ENCODE data around the gene PTTG1IP. TPM values are rescaled to one million over a fixed set of nuclear protein-coding genes. Genes with fewer than 3 reads are reported as not detected.

Gene PTTG1IP
- total and polyA plus RNA-seq, 2 donors from 2014 or later, result 187 to 378 TPM

DNA sequence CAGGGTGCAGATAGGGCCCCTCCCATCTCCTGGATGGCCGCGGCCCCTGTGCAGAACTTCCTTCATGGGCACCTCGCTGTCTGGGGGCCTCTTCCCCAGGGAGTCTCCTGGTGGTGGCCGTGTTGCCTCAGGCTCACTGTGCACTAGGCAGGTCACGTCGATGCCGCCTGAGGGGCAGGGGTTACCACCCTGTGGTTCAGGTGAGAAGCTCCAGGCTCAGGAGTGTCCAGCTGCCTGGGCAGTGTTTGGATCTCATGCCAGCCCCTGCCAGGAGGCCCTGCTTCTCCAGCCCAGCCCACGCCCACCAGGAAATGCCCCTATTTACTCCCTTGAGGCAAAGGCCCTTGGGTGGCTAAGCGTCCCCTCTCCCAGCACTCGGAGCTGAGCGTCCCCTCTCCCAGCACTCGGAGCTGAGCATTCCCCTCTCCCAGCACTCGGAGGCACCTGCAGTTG lies 45.1 kb upstream of the PTTG1IP start:
- Histone ChIP-seq H3K4me3 (ENCODE audit: low read length in 3 of 3) (no peak overlapping the region), H3K36me3 (ENCODE audit: control insufficient read depth in 2 of 3, insufficient read depth in 3 of 3, low read length in 3 of 3) (no peaks in the 10 kb centered on the region), H3K9me3 (ENCODE audit: control insufficient read depth in 2 of 3, insufficient read depth in 1 of 3, low read length in 3 of 3) (no peaks in the 10 kb centered on the region), H3K9ac (ENCODE audit: low read length in 3 of 3) (no peak overlapping the region), H3K27ac (ENCODE audit: low read depth in 2 of 2, low read length in 2 of 2) (no peak overlapping the region), H3K27me3 (ENCODE audit: control insufficient read depth, insufficient read depth, low read length) (peaks cover 3% of the 10 kb centered on the region), H3K4me1 (ENCODE audit: control insufficient read depth in 2 of 3, insufficient read depth in 2 of 3, low read depth in 1 of 3, low read length in 3 of 3) (peaks cover 0 to 3% (median 0%) of the 10 kb centered on the region in 3 donors)
- TF ChIP-seq, protein P1, sequence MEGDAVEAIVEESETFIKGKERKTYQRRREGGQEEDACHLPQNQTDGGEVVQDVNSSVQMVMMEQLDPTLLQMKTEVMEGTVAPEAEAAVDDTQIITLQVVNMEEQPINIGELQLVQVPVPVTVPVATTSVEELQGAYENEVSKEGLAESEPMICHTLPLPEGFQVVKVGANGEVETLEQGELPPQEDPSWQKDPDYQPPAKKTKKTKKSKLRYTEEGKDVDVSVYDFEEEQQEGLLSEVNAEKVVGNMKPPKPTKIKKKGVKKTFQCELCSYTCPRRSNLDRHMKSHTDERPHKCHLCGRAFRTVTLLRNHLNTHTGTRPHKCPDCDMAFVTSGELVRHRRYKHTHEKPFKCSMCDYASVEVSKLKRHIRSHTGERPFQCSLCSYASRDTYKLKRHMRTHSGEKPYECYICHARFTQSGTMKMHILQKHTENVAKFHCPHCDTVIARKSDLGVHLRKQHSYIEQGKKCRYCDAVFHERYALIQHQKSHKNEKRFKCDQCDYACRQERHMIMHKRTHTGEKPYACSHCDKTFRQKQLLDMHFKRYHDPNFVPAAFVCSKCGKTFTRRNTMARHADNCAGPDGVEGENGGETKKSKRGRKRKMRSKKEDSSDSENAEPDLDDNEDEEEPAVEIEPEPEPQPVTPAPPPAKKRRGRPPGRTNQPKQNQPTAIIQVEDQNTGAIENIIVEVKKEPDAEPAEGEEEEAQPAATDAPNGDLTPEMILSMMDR (IDR thresholded peaks at IDR 0.05; ENCODE audit: borderline replicate concordance, extremely low read depth, insufficient read depth), result no peak
- intact Hi-C loops (cut with DNase I), result no loop called here
- no peak for FAIRE-seq
- DNase-seq, result peak in 2 of 5 donors; percentile 65 to 70

DNA sequence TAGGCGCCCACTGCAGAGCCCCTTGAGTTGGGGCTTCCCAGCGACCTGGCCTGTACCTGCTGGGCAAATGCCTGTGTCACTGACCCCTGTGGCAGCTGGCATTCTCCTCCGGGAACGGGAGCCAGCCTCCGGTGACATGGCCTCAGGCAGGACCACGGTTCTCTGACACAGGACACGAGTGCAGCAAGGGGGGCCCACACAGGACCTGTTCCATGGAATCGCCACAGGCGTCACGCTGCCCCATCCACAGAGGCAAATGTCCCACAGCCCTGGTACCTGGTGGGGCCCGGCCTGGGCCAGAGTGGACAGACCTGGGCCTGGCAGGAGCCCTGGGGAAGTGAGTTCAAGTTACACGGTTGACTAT lies 44.6 kb upstream of the PTTG1IP start:
- TF ChIP-seq, protein P1 (IDR thresholded peaks at IDR 0.05; ENCODE audit: borderline replicate concordance, extremely low read depth, insufficient read depth), result no peak
- Histone ChIP-seq H3K36me3 (ENCODE audit: control insufficient read depth in 2 of 3, insufficient read depth in 3 of 3, low read length in 3 of 3) (no peaks in the 10 kb centered on the region), H3K27ac (ENCODE audit: low read depth in 2 of 2, low read length in 2 of 2) (no peak overlapping the region), H3K9me3 (ENCODE audit: control insufficient read depth in 2 of 3, insufficient read depth in 1 of 3, low read length in 3 of 3) (no peaks in the 10 kb centered on the region), H3K4me1 (ENCODE audit: control insufficient read depth in 2 of 3, insufficient read depth in 2 of 3, low read depth in 1 of 3, low read length in 3 of 3) (peaks cover 0 to 5% (median 0%) of the 10 kb centered on the region in 3 donors), H3K4me3 (ENCODE audit: low read length in 3 of 3) (no peak overlapping the region), H3K27me3 (ENCODE audit: control insufficient read depth, insufficient read depth, low read length) (peaks cover 3% of the 10 kb centered on the region), H3K9ac (ENCODE audit: low read length in 3 of 3) (no peak overlapping the region)
- intact Hi-C loops (cut with DNase I), result no loop called here
- peak in 1 of 5 donors; percentile 72 for DNase-seq
- FAIRE-seq, result no peak

DNA sequence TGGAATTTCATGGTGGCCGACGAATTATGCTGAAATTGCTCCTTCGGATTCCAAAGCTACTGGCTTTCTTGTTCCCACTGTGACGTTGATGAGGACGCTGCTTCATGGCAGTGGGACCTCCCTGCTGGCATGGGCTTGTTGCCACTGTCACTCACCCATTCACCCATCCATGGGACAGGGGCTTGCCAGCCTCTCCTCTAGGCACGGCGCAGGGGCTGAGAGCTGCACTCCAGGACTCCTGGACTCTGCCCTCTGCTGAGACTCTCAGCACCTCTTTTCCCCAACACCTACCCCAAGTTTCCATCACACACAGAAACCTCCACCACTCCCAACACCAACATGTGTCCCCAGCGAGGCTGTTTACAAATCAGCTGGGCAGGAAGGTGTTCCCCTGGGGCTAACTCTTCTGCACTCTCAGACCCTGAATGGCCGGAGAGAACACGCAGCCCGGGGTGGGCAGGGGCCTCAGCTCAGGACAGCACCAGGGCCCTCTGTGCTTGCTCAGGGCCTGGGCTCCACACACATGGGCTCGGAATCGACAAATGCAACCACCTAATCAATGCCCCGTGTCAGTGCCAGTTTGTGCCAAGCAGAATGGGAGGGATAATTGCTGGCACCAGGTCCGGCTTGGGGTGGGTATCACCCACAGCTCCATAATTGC lies 44.1 kb upstream of the PTTG1IP start:
- Histone ChIP-seq H3K4me3 (ENCODE audit: low read length in 3 of 3) (no peak overlapping the region), H3K27ac (ENCODE audit: low read depth in 2 of 2, low read length in 2 of 2) (no peak overlapping the region), H3K9ac (ENCODE audit: low read length in 3 of 3) (no peak overlapping the region), H3K36me3 (ENCODE audit: control insufficient read depth in 2 of 3, insufficient read depth in 3 of 3, low read length in 3 of 3) (no peaks in the 10 kb centered on the region), H3K4me1 (ENCODE audit: control insufficient read depth in 2 of 3, insufficient read depth in 2 of 3, low read depth in 1 of 3, low read length in 3 of 3) (peaks cover 0 to 6% (median 0%) of the 10 kb centered on the region in 3 donors), H3K27me3 (ENCODE audit: control insufficient read depth, insufficient read depth, low read length) (peaks cover 3% of the 10 kb centered on the region), H3K9me3 (ENCODE audit: control insufficient read depth in 2 of 3, insufficient read depth in 1 of 3, low read length in 3 of 3) (no peaks in the 10 kb centered on the region)
- TF ChIP-seq, protein P1 (IDR thresholded peaks at IDR 0.05; ENCODE audit: borderline replicate concordance, extremely low read depth, insufficient read depth), result no peak
- DNase-seq (peak in 1 of 5 donors; percentile 59), FAIRE-seq (no peak)
- intact Hi-C loops (cut with DNase I), result no loop called here
